K562 (cell line): ENCODE results near the gene SNAPC2. TPM values are rescaled to one million over a fixed set of nuclear protein-coding genes. Genes with fewer than 3 reads are reported as not detected.

Experiments used
- ATAC-seq: fragments of 200-7000 bp; cut with Tn5 transposase; 3 replicates; pipeline ENCODE4 v1.9.1; 2020; ENCODE audit warnings: moderate library complexity
- BruUV-seq: library from RNA; stranded (reverse); fragments of 400-500 nt; replicated peaks from 2 replicates; lab custom pipeline; 2021; lab: Mats Ljungman, UMichigan
- CTCF ChIA-PET: fragments of 300-600 bp; formaldehyde crosslinking; extraction: SDS; loops from one replicate; lab custom pipeline; 2021; ENCODE audit warnings: low intra/inter-chr PET ratio; lab: Yijun Ruan, JAX
- POLR2A ChIA-PET: fragments of 300-600, 350-650 bp; sonication (Branson Sonifier 250); formaldehyde crosslinking; extraction: SDS; loops from one replicate; lab custom pipeline; 2021; ENCODE audit warnings: antibody characterized with exemption, inconsistent platforms; lab: Yijun Ruan, JAX
- DNase-seq, 4 experiments: peaks; one replicate each; pipeline versions ENCODE4 v3.0.0 to v3.0.0-alpha.2; 2011 to 2018; ENCODE audit warnings: low spot score in 3 of 4, mixed read lengths in 3 of 4; ENCODE audit errors: extremely low read depth in 1 of 4
- FAIRE-seq: peaks from 2 replicates; lab custom pipeline; 2011; peaks lifted over from hg19 to GRCh38; lab: Jason Lieb, UNC
- H2AFZ ChIP-seq: 2 replicates; pipeline ENCODE4 v1.6.0; 2011; ENCODE audit warnings: low read depth, low read length, control low read depth, inconsistent platforms
- H3K27ac ChIP-seq: fragments of 200-600 bp; 3 replicates; pipeline ENCODE4 v1.8.0; 2011; ENCODE audit warnings: low read depth, mild to moderate bottlenecking, control low read depth, inconsistent platforms, low read length, moderate library complexity, mixed read lengths; ENCODE audit errors: extremely low read depth
- H3K27me3 ChIP-seq, 2 experiments: fragments of 300-600 bp in 1 of 2; 2 replicates in 1 of 2; 3 replicates in 1 of 2; pipeline versions ENCODE4 v1.6.0 to v1.8.0; 2011; ENCODE audit warnings: inconsistent platforms in 2 of 2, low read length in 2 of 2, mild to moderate bottlenecking in 1 of 2, mixed read lengths in 1 of 2, moderate library complexity in 1 of 2; ENCODE audit not compliant: control insufficient read depth in 2 of 2, insufficient read depth in 2 of 2
- H3K36me3 ChIP-seq: fragments of 300-600 bp; 3 replicates; pipeline ENCODE4 v1.8.0; 2011; ENCODE audit warnings: mild to moderate bottlenecking, low read length, inconsistent platforms; ENCODE audit not compliant: control insufficient read depth, insufficient read depth
- H3K4me1 ChIP-seq, 2 experiments: fragments of 200-600 bp in 1 of 2; replicated peaks in 1 of 2; 2 replicates in 1 of 2; 3 replicates in 1 of 2; pipeline versions ENCODE4 v1.5.1 to v1.8.0; 2011; ENCODE audit warnings: inconsistent platforms in 2 of 2, low read length in 2 of 2, mild to moderate bottlenecking in 1 of 2, mixed read lengths in 1 of 2, moderate library complexity in 1 of 2; ENCODE audit not compliant: control insufficient read depth in 2 of 2, insufficient read depth in 2 of 2
- H3K4me2 ChIP-seq: 2 replicates; pipeline ENCODE4 v1.6.1; 2011; ENCODE audit warnings: low read length, control low read depth, inconsistent platforms, mixed read lengths; ENCODE audit not compliant: insufficient read depth
- H3K4me3 ChIP-seq: fragments of 200-600 bp; sonication (generic), shearing (Covaris generic); 2 replicates; pipeline ENCODE4 v1.5.1; 2016; ENCODE audit warnings: control low read depth, inconsistent platforms
- H3K79me2 ChIP-seq: fragments of 200-600 bp; 3 replicates; pipeline ENCODE4 v1.8.0; 2011; ENCODE audit warnings: low read length, inconsistent platforms; ENCODE audit not compliant: control insufficient read depth, insufficient read depth
- H3K9ac ChIP-seq, 2 experiments: 2 replicates each; pipeline versions ENCODE4 v1.6.0 to v1.6.1; 2011; ENCODE audit warnings: low read depth in 2 of 2, low read length in 2 of 2, control low read depth in 1 of 2, inconsistent platforms in 1 of 2, mild to moderate bottlenecking in 1 of 2, mixed read lengths in 1 of 2; ENCODE audit not compliant: insufficient read depth in 1 of 2
- H3K9me1 ChIP-seq: one replicate; pipeline ENCODE4 v1.6.0; 2011; ENCODE audit warnings: inconsistent platforms, mild to moderate bottlenecking, low read length, moderate library complexity; ENCODE audit not compliant: control insufficient read depth, insufficient read depth
- H3K9me3 ChIP-seq: replicated peaks from 2 replicates; pipeline ENCODE4 v1.5.1; 2011; ENCODE audit warnings: low read depth, low read length, inconsistent platforms; ENCODE audit not compliant: control insufficient read depth, insufficient read depth
- H4K20me1 ChIP-seq: replicated peaks from 2 replicates; pipeline ENCODE4 v1.6.1; 2011; ENCODE audit warnings: low read length, inconsistent platforms, mixed read lengths; ENCODE audit not compliant: control insufficient read depth, insufficient read depth
- ETS2 ChIP-seq: IDR thresholded peaks from 2 replicates; pipeline ENCODE4 v1.6.1; 2016; ENCODE audit warnings: borderline replicate concordance, missing genetic modification characterization, mild to moderate bottlenecking, moderate library complexity, missing compliant biosample characterization; ENCODE audit not compliant: poor library complexity, severe bottlenecking
- MCM5 ChIP-seq: fragments of 450-650 bp; IDR thresholded peaks from 2 replicates; pipeline ENCODE4 v1.6.1; 2016; ENCODE audit warnings: low read depth
- NELFE ChIP-seq: IDR thresholded peaks from 2 replicates; pipeline ENCODE4 v1.6.1; 2011; ENCODE audit warnings: mild to moderate bottlenecking; ENCODE audit not compliant: insufficient read depth, insufficient read length
- POLR2G ChIP-seq: fragments of 200-400 bp; formaldehyde crosslinking; IDR thresholded peaks from 2 replicates; pipeline ENCODE4 v1.6.1; 2017; ENCODE audit warnings: low read depth, mild to moderate bottlenecking, antibody characterized with exemption, low read length, moderate library complexity
- SETDB1 ChIP-seq: IDR thresholded peaks from one replicate; pipeline ENCODE4 v1.6.1; 2012; ENCODE audit warnings: low read length, control low read depth, inconsistent platforms
- SPI1 ChIP-seq: IDR thresholded peaks from 2 replicates; pipeline ENCODE4 v1.6.1; 2011; ENCODE audit warnings: low read depth, low read length, control low read depth, borderline replicate concordance
- ZBTB11 ChIP-seq, 3 experiments: fragments of 200-800 bp in 1 of 3; fragments of 250-450 bp in 1 of 3; fragments of 450-650 bp in 1 of 3; sonication (Bioruptor Pico) in 1 of 3; sonication (Bioruptor generic) in 1 of 3; formaldehyde crosslinking in 1 of 3; IDR thresholded peaks; 2 replicates each; pipeline versions ENCODE4 v1.6.1 to v1.8.0; 2016 to 2022; ENCODE audit warnings: mild to moderate bottlenecking in 2 of 3, missing genetic modification characterization in 2 of 3, missing compliant biosample characterization in 1 of 3, moderate library complexity in 1 of 3
- WGBS: fragments of 100-300 bp; shearing (Covaris generic); methylation state at CpG from one replicate; pipeline ENCODE4 v1.1.6; 2016; ENCODE audit warnings: low coverage, mixed read lengths; ENCODE audit not compliant: insufficient coverage; ENCODE audit errors: missing lambda C conversion rate; 5-methylcytosine and 5-hydroxymethylcytosine counted together
- in situ Hi-C: fragments of 300-500 bp; cut with MboI; formaldehyde crosslinking; loops from 4 replicates; pipeline ENCODE4 v1.15.0; 2018; ENCODE audit warnings: inconsistent platforms, mixed read lengths
- intact Hi-C: fragments of 100-400 bp; cut with micrococcal nuclease; formaldehyde crosslinking; loops from 2 replicates; pipeline ENCODE4 v1.14.2; 2022
- polyA plus RNA-seq, 8 experiments: library from polyadenylated mRNA; depleted of rRNA in 4 of 8; stranded (reverse) in 5 of 8; unstranded in 3 of 8; fragments of >200 nt; fragmentation: Nextera tagmentation in 2 of 8; fragmentation: Illumina TruSeq in 1 of 8; extraction: Ambion mirVana in 2 of 8; extraction: Trizol in 1 of 8; gene quantifications; 2 replicates each; pipeline versions ENCODE4 v1.2.1 to v1.2.3, GENCODE V29; 2011 to 2014; ENCODE audit warnings: inconsistent platforms in 1 of 8, missing spikeins in 1 of 8
- total RNA-seq, 7 experiments: library from RNA; depleted of rRNA in 6 of 7; stranded (reverse); fragments of >200 nt in 6 of 7; fragmentation: Illumina TruSeq in 2 of 7; extraction: Trizol in 2 of 7; gene quantifications; 2 replicates each; pipeline versions ENCODE4 v1.2.1 to v1.2.3, GENCODE V29; 2011 to 2021; ENCODE audit warnings: low replicate concordance in 1 of 7

The SNAPC2 gene
- total and polyA plus RNA-seq, 9 of the 15 experiments (the other 6 are each of a cell fraction or from before 2014, with no cell fraction given): 0.59 to 45.1 (median 15.3) TPM

GRCh38 chr19:7916955-7917266 is 3.2 kb upstream of the SNAPC2 start:
- Histone ChIP-seq H3K27ac (no peak overlapping the region), H2AFZ (no peak overlapping the region), H3K27me3 (no peaks in the 10 kb centered on the region), H3K4me1 (peaks cover 9 to 70% of the 10 kb centered on the region in 2 experiments), H3K4me2 (no peak overlapping the region), H4K20me1 (peaks cover 6% of the 10 kb centered on the region; the same call in 1 of the 2 replicates), H3K9me3 (no peaks in the 10 kb centered on the region), H3K9ac (no peak overlapping the region), H3K79me2 (peaks cover 14% of the 10 kb centered on the region), H3K9me1 (no peaks in the 10 kb centered on the region), H3K36me3 (peaks cover 16% of the 10 kb centered on the region; the same call in 1 of the 3 replicates)
- in situ Hi-C loops (no loop called here), intact Hi-C loops (no loop called here)
- DNase-seq (no peak), ATAC-seq (no peak)
- no TSS peak for BruUV-seq
- TF ChIP-seq SPI1 (no peak), POLR2G (peak; percentile 11; the same call in 1 of the 2 replicates), ETS2 (tag) (no peak), SETDB1 (no peak), NELFE (no peak), MCM5 (no peak), ZBTB11 (CRISPR knock-in tag; IDR thresholded peaks at IDR 0.05) (no peak)
- TF ChIP-seq, all 486 proteins: peak for 1
- no peak for FAIRE-seq
- CTCF ChIA-PET: no interaction called here
- no peak overlapping the region for H3K4me3 ChIP-seq
- WGBS: 92% methylated on average over 7 of the region's 12 CpGs
- POLR2A ChIA-PET: interaction anchor here (0.5 kb wide), 1 partner anchor 44 kb away, joined by 3 read pairs; no protein-coding TSS in a partner anchor
